H9 (cell line): ENCODE data around the gene FGF21. TPM values are rescaled to one million over a fixed set of nuclear protein-coding genes. Genes with fewer than 3 reads are reported as not detected.

Experiments
- DNase-seq: peaks from one replicate; pipeline ENCODE4 v3.0.0-alpha.2; 2017
- H2AFZ ChIP-seq: one replicate; pipeline ENCODE4 v1.6.1; 2013; ENCODE audit warnings: mild to moderate bottlenecking, low read length, control low read depth, moderate library complexity
- H2AK5ac ChIP-seq: 2 replicates; pipeline ENCODE4 v1.6.1; 2013; ENCODE audit warnings: low read length, control low read depth, mixed read lengths; ENCODE audit not compliant: insufficient read length
- H2BK120ac ChIP-seq: one replicate; pipeline ENCODE4 v1.6.1; 2013; ENCODE audit warnings: low read depth, mild to moderate bottlenecking, low read length, control low read depth, inconsistent platforms; ENCODE audit not compliant: poor library complexity, severe bottlenecking
- H2BK12ac ChIP-seq: 2 replicates; pipeline ENCODE4 v1.6.1; 2013; ENCODE audit warnings: low read length, control low read depth, mixed read lengths, low read depth; ENCODE audit not compliant: insufficient read length
- H2BK15ac ChIP-seq: 2 replicates; pipeline ENCODE4 v1.6.1; 2013; ENCODE audit warnings: low read depth, low read length, control low read depth
- H2BK20ac ChIP-seq: one replicate; pipeline ENCODE4 v1.6.1; 2013; ENCODE audit warnings: low read depth, mild to moderate bottlenecking, low read length, control low read depth, inconsistent platforms; ENCODE audit not compliant: poor library complexity, severe bottlenecking
- H2BK5ac ChIP-seq: 2 replicates; pipeline ENCODE4 v1.6.1; 2013; ENCODE audit warnings: low read length, control low read depth, mixed read lengths; ENCODE audit not compliant: insufficient read length
- H3K14ac ChIP-seq: 2 replicates; pipeline ENCODE4 v1.6.1; 2013; ENCODE audit warnings: low read length, control low read depth; ENCODE audit not compliant: insufficient read depth
- H3K18ac ChIP-seq: 2 replicates; pipeline ENCODE4 v1.6.1; 2013; ENCODE audit warnings: low read depth, mild to moderate bottlenecking, mixed read lengths, low read length, control low read depth; ENCODE audit not compliant: insufficient read length
- H3K23ac ChIP-seq: 2 replicates; pipeline ENCODE4 v1.6.1; 2013; ENCODE audit warnings: low read length, control low read depth, mixed read lengths, low read depth; ENCODE audit not compliant: insufficient read length
- H3K23me2 ChIP-seq: 2 replicates; pipeline ENCODE4 v1.6.1; 2013; ENCODE audit warnings: low read depth, mild to moderate bottlenecking, mixed read lengths, low read length, control low read depth; ENCODE audit not compliant: insufficient read length, poor library complexity, severe bottlenecking
- H3K27ac ChIP-seq: 2 replicates; pipeline ENCODE4 v1.5.1; 2013; ENCODE audit warnings: low read length, control low read depth, mixed read lengths, low read depth; ENCODE audit not compliant: insufficient read length
- H3K27me3 ChIP-seq: 2 replicates; pipeline ENCODE4 v1.6.1; 2013; ENCODE audit warnings: low read length, control low read depth, inconsistent platforms; ENCODE audit not compliant: insufficient read depth
- H3K4ac ChIP-seq: 2 replicates; pipeline ENCODE4 v1.6.1; 2013; ENCODE audit warnings: low read depth, mild to moderate bottlenecking, control low read depth, inconsistent platforms, low read length, moderate library complexity
- H3K4me1 ChIP-seq: 2 replicates; pipeline ENCODE4 v1.6.1; 2013; ENCODE audit warnings: low read length, control low read depth, inconsistent platforms; ENCODE audit not compliant: insufficient read depth
- H3K4me2 ChIP-seq: 2 replicates; pipeline ENCODE4 v1.6.1; 2013; ENCODE audit warnings: low read length, control low read depth, mixed read lengths; ENCODE audit not compliant: insufficient read length, insufficient read depth
- H3K56ac ChIP-seq: 2 replicates; pipeline ENCODE4 v1.6.1; 2013; ENCODE audit warnings: low read depth, mild to moderate bottlenecking, mixed read lengths, low read length, control low read depth; ENCODE audit not compliant: insufficient read length
- H3K79me1 ChIP-seq: 2 replicates; pipeline ENCODE4 v1.6.1; 2013; ENCODE audit warnings: low read depth, mild to moderate bottlenecking, moderate library complexity, low read length, control low read depth, inconsistent platforms; ENCODE audit not compliant: insufficient read depth, poor library complexity, severe bottlenecking
- H3K79me2 ChIP-seq: 2 replicates; pipeline ENCODE4 v1.6.1; 2013; ENCODE audit warnings: low read length, control low read depth, inconsistent platforms; ENCODE audit not compliant: insufficient read depth
- H3K9ac ChIP-seq: 2 replicates; pipeline ENCODE4 v1.6.1; 2013; ENCODE audit warnings: low read length, control low read depth, mixed read lengths; ENCODE audit not compliant: insufficient read length; ENCODE audit errors: extremely low read depth
- H3K9me3 ChIP-seq: one replicate; pipeline ENCODE4 v1.6.1; 2013; ENCODE audit warnings: low read depth, low read length, inconsistent platforms; ENCODE audit not compliant: control insufficient read depth
- H3T11ph ChIP-seq: one replicate; pipeline ENCODE4 v1.6.1; 2013; ENCODE audit warnings: mild to moderate bottlenecking, low read length, control low read depth, inconsistent platforms
- H4K20me1 ChIP-seq: one replicate; pipeline ENCODE4 v1.6.1; 2013; ENCODE audit not compliant: control insufficient read depth, insufficient read length, insufficient read depth
- H4K5ac ChIP-seq: 2 replicates; pipeline ENCODE4 v1.6.1; 2013; ENCODE audit warnings: low read depth, mild to moderate bottlenecking, mixed read lengths, low read length, control low read depth; ENCODE audit not compliant: insufficient read length
- H4K8ac ChIP-seq: replicated peaks from 2 replicates; pipeline ENCODE4 v1.6.1; 2013; ENCODE audit warnings: low read length, control low read depth, mixed read lengths, low read depth; ENCODE audit not compliant: insufficient read length
- H4K91ac ChIP-seq: 2 replicates; pipeline ENCODE4 v1.6.1; 2013; ENCODE audit warnings: low read depth, mild to moderate bottlenecking, moderate library complexity, mixed read lengths, low read length, control low read depth; ENCODE audit not compliant: insufficient read length
- H3K27ac Mint-ChIP-seq, 3 experiments: 2 replicates in 2 of 3; 3 replicates in 1 of 3; pipeline ENCODE4 v1.8.0; 2020 to 2021; ENCODE audit warnings: mixed read lengths in 3 of 3, mild to moderate bottlenecking in 1 of 3, moderate library complexity in 1 of 3
- H3K27me3 Mint-ChIP-seq: 2 replicates; pipeline ENCODE4 v1.8.0; 2021; ENCODE audit warnings: low read depth, mild to moderate bottlenecking, moderate library complexity, mixed read lengths
- H3K36me3 Mint-ChIP-seq, 3 experiments: 2 replicates in 2 of 3; 3 replicates in 1 of 3; pipeline ENCODE4 v1.8.0; 2020 to 2021; ENCODE audit warnings: low read depth in 3 of 3, mixed read lengths in 3 of 3; ENCODE audit not compliant: insufficient read depth in 1 of 3
- H3K4me1 Mint-ChIP-seq, 2 experiments: 2 replicates each; pipeline ENCODE4 v1.8.0; 2020; ENCODE audit warnings: mixed read lengths in 2 of 2
- H3K4me3 Mint-ChIP-seq, 2 experiments: 2 replicates in 1 of 2; 3 replicates in 1 of 2; pipeline ENCODE4 v1.8.0; 2020 to 2021; ENCODE audit warnings: mild to moderate bottlenecking in 2 of 2, mixed read lengths in 2 of 2, moderate library complexity in 1 of 2
- H3K9me3 Mint-ChIP-seq, 2 experiments: 2 replicates in 1 of 2; 3 replicates in 1 of 2; pipeline ENCODE4 v1.8.0; 2020; ENCODE audit warnings: mild to moderate bottlenecking in 2 of 2, mixed read lengths in 2 of 2, moderate library complexity in 1 of 2
- CTCF ChIP-seq: fragments of 200-600 bp; sonication (generic); conservative IDR thresholded peaks from 3 replicates; pipeline ENCODE4 v1.8.0; 2021; ENCODE audit warnings: antibody characterized with exemption, mild to moderate bottlenecking
- WGBS: extraction: QIAGEN DNeasy Blood & Tissue Kit; methylation state at CpG from one replicate; pipeline ENCODE4 v1.1.7; 2013; ENCODE audit warnings: missing lambda C conversion rate, low lambda C conversion rate, mixed read lengths; ENCODE audit not compliant: insufficient read length; ENCODE audit errors: extremely low coverage; 5-methylcytosine and 5-hydroxymethylcytosine counted together
- total RNA-seq: library from RNA; stranded (reverse); gene quantifications from 2 replicates; pipeline ENCODE4 v1.2.1, GENCODE V29; 2021

FGF21 gene
- total RNA-seq, 1 experiment from 2014 or later = 0.90 TPM

GRCh38 chr19:48757741-48758144 is 2.4 kb downstream of the FGF21 start:
- Histone ChIP-seq H4K8ac (no peak overlapping the region), H3K4me1 (peaks cover 8% of the 10 kb centered on the region; the same call in 1 of the 2 replicates), H3K14ac (no peak overlapping the region), H3K23ac (no peak overlapping the region), H3T11ph (no peak overlapping the region), H3K79me2 (no peaks in the 10 kb centered on the region), H3K27me3 (no peaks in the 10 kb centered on the region), H3K4me2 (no peak overlapping the region), H2BK20ac (no peak overlapping the region), H2AK5ac (no peak overlapping the region), H4K91ac (no peak overlapping the region), H2BK15ac (no peak overlapping the region), H3K56ac (no peak overlapping the region), H2BK12ac (no peak overlapping the region), H3K9ac (no peak overlapping the region), H2AFZ (no peak overlapping the region), H3K27ac (no peak overlapping the region), H3K4ac (no peak overlapping the region), H3K79me1 (no peaks in the 10 kb centered on the region), H2BK120ac (no peak overlapping the region), H4K20me1 (no peaks in the 10 kb centered on the region), H3K18ac (no peak overlapping the region), H4K5ac (no peak overlapping the region), H3K9me3 (no peaks in the 10 kb centered on the region), H3K23me2 (peaks cover 5% of the 10 kb centered on the region), H2BK5ac (no peak overlapping the region)
- WGBS = no CpG with 5 or more reads among the region's 14 CpGs
- Mint-ChIP-seq H3K27me3 (peaks cover 33% of the 10 kb centered on the region), H3K27ac (no peak overlapping the region), H3K4me3 (no peak overlapping the region), H3K9me3 (no peaks in the 10 kb centered on the region; a peak in 1 of 5 replicates), H3K36me3 (no peaks in the 10 kb centered on the region), H3K4me1 (peaks cover 30 to 42% of the 10 kb centered on the region in 2 experiments)
- DNase-seq = no peak
- TF ChIP-seq CTCF = no peak
